IPS-NIHi11 (cell line): ENCODE results near the gene POU2AF3.
"Not testable (repeated sequence)": the region's sequence is repeated elsewhere in the genome, so short reads cannot be mapped to it uniquely, and the experiment has no call there.

Source experiments
- DNase-seq: peaks from one replicate; pipeline ENCODE4 v3.0.0; 2012; ENCODE audit warnings: mixed read lengths, low spot score

The POU2AF3 gene

GRCh38 chr11:111298413-111299100 is at the start of gene POU2AF3:
POU2AF3 (plus strand) TSS chr11:111298546; CDS start chr11:111298582, 36 bp downstream.
- no peak for DNase-seq

- DNase-seq: no peak
Measured at GRCh38 chr11:111250936-111251335, 47.4 kb upstream of the POU2AF3 start.

- no peak for DNase-seq
Measured at GRCh38 chr11:111253131-111253530, 45.2 kb upstream of the POU2AF3 start.

GRCh38 chr11:111253630-111254029 is 44.7 kb upstream of the POU2AF3 start:
- DNase-seq: no peak

- no peak for DNase-seq
Measured at GRCh38 chr11:111258046-111258445, 40.3 kb upstream of the POU2AF3 start.

- DNase-seq: no peak
Measured at GRCh38 chr11:111259896-111260295, 38.5 kb upstream of the POU2AF3 start.

- no peak for DNase-seq
Measured at GRCh38 chr11:111260811-111261210, 37.5 kb upstream of the POU2AF3 start.

- no peak for DNase-seq
Measured at GRCh38 chr11:111264646-111265045, 33.7 kb upstream of the POU2AF3 start.

- DNase-seq: no peak
Measured at GRCh38 chr11:111265421-111265820, 32.9 kb upstream of the POU2AF3 start.

- DNase-seq: not testable (repeated sequence)
Measured at GRCh38 chr11:111268303-111268702, 30.0 kb upstream of the POU2AF3 start.

- DNase-seq: no peak
Measured at GRCh38 chr11:111269146-111269868, 29.0 kb upstream of the POU2AF3 start.

- DNase-seq: no peak
Measured at GRCh38 chr11:111272420-111272819, 25.9 kb upstream of the POU2AF3 start.

- no peak for DNase-seq
Measured at GRCh38 chr11:111282562-111283075, 15.7 kb upstream of the POU2AF3 start.

- DNase-seq: no peak
Measured at GRCh38 chr11:111283945-111284481, 14.3 kb upstream of the POU2AF3 start.

GRCh38 chr11:111285189-111286091 is 12.9 kb upstream of the POU2AF3 start:
- no peak for DNase-seq

- DNase-seq: no peak
Measured at GRCh38 chr11:111291764-111292163, 6.6 kb upstream of the POU2AF3 start.

GRCh38 chr11:111292408-111292807 is 5.9 kb upstream of the POU2AF3 start:
- DNase-seq: not testable (repeated sequence)

- no peak for DNase-seq
Measured at GRCh38 chr11:111296196-111296595, 2.1 kb upstream of the POU2AF3 start.

- DNase-seq: no peak
Measured at GRCh38 chr11:111297696-111298095, 650 bp upstream of the POU2AF3 start.

- DNase-seq: peak; percentile 78
Measured at GRCh38 chr11:111299101-111300026, 1.0 kb downstream of the POU2AF3 start.

- no peak for DNase-seq
Measured at GRCh38 chr11:111300569-111300968, 2.2 kb downstream of the POU2AF3 start.
